Psoas muscle (tissue), 8 donors: Measurements from ENCODE around the gene PACS1. TPM values are rescaled to one million over a fixed set of nuclear protein-coding genes. Genes with fewer than 3 reads are reported as not detected.
"Not testable (repeated sequence)": the region's sequence is repeated elsewhere in the genome, so short reads cannot be mapped to it uniquely, and the experiment has no call there.

ENCODE experiments used
- ATAC-seq, 4 donors: fragments of 200-7000 bp; cut with Tn5 transposase; one replicate each; pipeline ENCODE4 v1.9.1; 2020; ENCODE audit warnings: moderate library complexity in 3 of 4, mild to moderate bottlenecking in 2 of 4
- DNase-seq, 2 donors: peaks; one replicate each; pipeline ENCODE4 v3.0.0-alpha.2; 2020
- H3K27ac ChIP-seq: fragments of 200-600 bp; one replicate; pipeline ENCODE4 v1.8.0; 2022
- H3K27me3 ChIP-seq, 3 donors: fragments of 200-600 bp in 1 of 3; one replicate each; pipeline versions ENCODE4 v1.6.1 to v1.8.0; 2013 to 2022; ENCODE audit warnings: low read length in 2 of 3, mild to moderate bottlenecking in 2 of 3, moderate library complexity in 1 of 3; ENCODE audit not compliant: insufficient read depth in 3 of 3
- H3K36me3 ChIP-seq, 2 donors: fragments of 200-600 bp in 1 of 2; one replicate each; pipeline versions ENCODE4 v1.6.1 to v1.8.0; 2013 to 2022; ENCODE audit warnings: low read depth in 1 of 2, mild to moderate bottlenecking in 1 of 2, moderate library complexity in 1 of 2; ENCODE audit not compliant: insufficient read depth in 1 of 2
- H3K4me1 ChIP-seq: fragments of 200-600 bp; one replicate; pipeline ENCODE4 v1.8.0; 2022
- H3K4me3 ChIP-seq: fragments of 200-600 bp; one replicate; pipeline ENCODE4 v1.8.0; 2022; ENCODE audit warnings: mild to moderate bottlenecking
- H3K9me3 ChIP-seq: fragments of 200-600 bp; one replicate; pipeline ENCODE4 v1.8.0; 2022
- CTCF ChIP-seq: fragments of 200-600 bp; IDR thresholded peaks from one replicate; pipeline ENCODE4 v1.8.0; 2022; ENCODE audit warnings: antibody characterized with exemption
- WGBS, 3 donors: extraction: QIAGEN DNeasy Blood & Tissue Kit; methylation state at CpG; one replicate each; pipeline versions ENCODE4 v1.1.6 to v1.1.7; 2013; 5-methylcytosine and 5-hydroxymethylcytosine counted together
- intact Hi-C, 2 donors: fragments of 100-400 bp; cut with DNase I; formaldehyde crosslinking; loops; one replicate each; pipeline versions ENCODE4 v1.11.0 to v1.14.2; 2022
- polyA plus RNA-seq, 3 donors: library from polyadenylated mRNA; stranded (reverse); fragments of 200-250 nt; gene quantifications; one replicate each; pipeline ENCODE4 v1.2.3, GENCODE V29; 2013
- total RNA-seq, 4 donors: library from RNA; stranded (reverse); fragmentation: NEBNext Ultra II Directional in 2 of 4; extraction: Animal tissue kit (Norgen Biotek cat#: 25700) in 2 of 4; gene quantifications; one replicate each; pipeline versions ENCODE4 v1.2.1 to v1.2.4, GENCODE V29; 2021 to 2023
- donor health status: healthy with polysubstance abuse.
- donor health status: DM: no; HTN: no; CAD: no; lungs with moderate emphysema.
- donor health status: Bipolar disorder and iron deficiency.
- donor health status: healthy.
- donor health status: DM: yes; HTN: yes; CAD: no.
- donor health status: DM: no; HTN: no; CAD: no.
- donor health status: DM: no; HTN: no; CAD: no.
- donor health status: DM: yes; HTN: yes; CAD: no.

PACS1 gene
- total and polyA plus RNA-seq, 7 donors, result 7.4 to 27.8 (median 16.3) TPM

- DNase-seq (no peak), ATAC-seq (no peak)
- 87 to 93% (median 90%) methylated on average over 4 of the region's 4 CpGs for WGBS, 3 donors
- no peaks in the 10 kb centered on the region for H3K27me3 ChIP-seq
- H3K4me3 ChIP-seq, result no peak overlapping the region
- no peak for TF ChIP-seq CTCF
- H3K9me3 ChIP-seq, result no peaks in the 10 kb centered on the region
- intact Hi-C loops, result no loop called here
- H3K4me1 ChIP-seq, result no peaks in the 10 kb centered on the region
- peaks cover 0 to 7% of the 10 kb centered on the region in 2 donors for H3K36me3 ChIP-seq
- H3K27ac ChIP-seq, result no peak overlapping the region
These were observed 177.2 kb downstream of the PACS1 start for GRCh38 chr11:66247295-66247694.

GRCh38 chr11:66247801-66248200 is 177.7 kb downstream of the PACS1 start:
- no peak for TF ChIP-seq CTCF
- H3K27me3 ChIP-seq, result no peaks in the 10 kb centered on the region

GRCh38 chr11:66248903-66249302 is 178.8 kb downstream of the PACS1 start:
- DNase-seq, result no peak
- WGBS, 3 donors, result 91 to 93% (median 93%) methylated on average over 6 of the region's 6 CpGs
- Histone ChIP-seq H3K27me3 (no peaks in the 10 kb centered on the region), H3K9me3 (no peaks in the 10 kb centered on the region), H3K36me3 (peaks cover 0 to 4% of the 10 kb centered on the region in 2 donors), H3K27ac (no peak overlapping the region), H3K4me3 (no peak overlapping the region), H3K4me1 (no peaks in the 10 kb centered on the region)
- intact Hi-C loops, result no loop called here
- TF ChIP-seq CTCF, result no peak
- ATAC-seq, result no peak

More at GRCh38 chr11:66247801-66248200, 177.7 kb downstream of the PACS1 start:
- no peak for DNase-seq
- intact Hi-C loops, result no loop called here
- ATAC-seq, result no peak
- no peak overlapping the region for H3K4me3 ChIP-seq
- H3K36me3 ChIP-seq, result peaks cover 0 to 4% of the 10 kb centered on the region in 2 donors
- WGBS, 3 donors, result 84 to 92% (median 87%) methylated on average over 3 of the region's 3 CpGs
- no peaks in the 10 kb centered on the region for H3K9me3 ChIP-seq
- no peak overlapping the region for H3K27ac ChIP-seq
- H3K4me1 ChIP-seq, result no peaks in the 10 kb centered on the region

- H3K9me3 ChIP-seq, result no peaks in the 10 kb centered on the region
- H3K27ac ChIP-seq, result no peak overlapping the region
- TF ChIP-seq CTCF, result no peak
- H3K4me1 ChIP-seq, result no peaks in the 10 kb centered on the region
- ATAC-seq (no peak), DNase-seq (no peak)
- no peak overlapping the region for H3K4me3 ChIP-seq
- 69 to 72% (median 71%) methylated on average over 7 of the region's 7 CpGs for WGBS, 3 donors
- intact Hi-C loops, result no loop called here
- H3K27me3 ChIP-seq, result no peaks in the 10 kb centered on the region
- peaks cover 0 to 4% of the 10 kb centered on the region in 2 donors for H3K36me3 ChIP-seq
These were observed 181.7 kb downstream of the PACS1 start for GRCh38 chr11:66251809-66252208.

- H3K4me1 ChIP-seq, H3K27me3 ChIP-seq, DNase-seq, H3K4me3 ChIP-seq, H3K27ac ChIP-seq, intact Hi-C loops, H3K9me3 ChIP-seq, H3K36me3 ChIP-seq, ATAC-seq: not testable (repeated sequence)
- WGBS, 3 donors, result 49 to 76% (median 52%) methylated on average over 6 of the region's 6 CpGs
These were observed 183.0 kb downstream of the PACS1 start for GRCh38 chr11:66253081-66253480.
